Cardiac fibroblast (primary cell): ENCODE data around the gene FXR2.
A peak's percentile ranks its signal among the peaks of the same experiment; 100 is the strongest.

Source experiments
- DNase-seq, 2 donors: peaks; one replicate each; pipeline versions ENCODE4 v3.0.0 to v3.0.0-alpha.2; 2010; ENCODE audit warnings: low read depth in 2 of 2
- H3K4me3 ChIP-seq, 2 donors: replicated peaks in 1 of 2; 1 replicate in 1 of 2; 2 replicates in 1 of 2; pipeline ENCODE4 v1.5.1; 2011; ENCODE audit warnings: low read depth in 2 of 2, low read length in 2 of 2, mild to moderate bottlenecking in 2 of 2, moderate library complexity in 1 of 2
- TF ChIP-seq, protein P1 (sequence below): IDR thresholded peaks from one replicate; pipeline ENCODE4 v1.5.1; 2011; ENCODE audit warnings: low read depth, mild to moderate bottlenecking, low read length, inconsistent platforms

Gene FXR2

DNA sequence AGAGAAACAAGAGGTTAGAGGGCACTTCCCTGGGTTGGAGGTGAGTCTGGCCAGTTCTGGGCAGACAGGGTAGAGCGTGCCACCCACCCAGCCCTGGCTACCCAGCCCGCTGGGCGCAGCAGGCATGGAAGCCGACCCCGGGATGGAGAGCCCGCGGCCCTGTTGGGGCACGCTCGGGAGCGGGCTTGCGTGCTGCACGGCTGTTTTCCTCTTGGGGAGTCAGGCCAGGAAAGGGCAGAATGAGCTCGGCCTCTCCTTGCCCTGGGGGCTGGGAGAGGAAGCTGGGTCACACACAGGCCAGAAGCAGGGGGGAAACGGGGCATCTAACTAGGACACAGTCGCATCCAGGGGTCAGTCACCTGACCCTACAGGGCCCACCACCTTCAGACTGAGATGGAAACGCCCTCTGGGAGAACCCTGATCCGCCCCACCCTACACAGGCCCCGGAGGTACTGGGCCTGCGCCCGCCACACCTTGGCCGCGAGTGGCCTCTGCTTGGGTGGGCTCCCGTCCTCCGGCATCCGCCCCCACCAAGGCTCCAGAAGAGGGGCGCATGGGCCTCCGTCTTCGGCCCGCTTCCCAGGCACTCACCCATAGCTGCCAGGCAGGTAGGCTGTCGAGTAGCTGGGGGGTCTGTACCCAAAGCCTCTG lies 26.0 kb downstream of the FXR2 start:
- H3K4me3 ChIP-seq, result no peak overlapping the region
- TF ChIP-seq, protein P1, sequence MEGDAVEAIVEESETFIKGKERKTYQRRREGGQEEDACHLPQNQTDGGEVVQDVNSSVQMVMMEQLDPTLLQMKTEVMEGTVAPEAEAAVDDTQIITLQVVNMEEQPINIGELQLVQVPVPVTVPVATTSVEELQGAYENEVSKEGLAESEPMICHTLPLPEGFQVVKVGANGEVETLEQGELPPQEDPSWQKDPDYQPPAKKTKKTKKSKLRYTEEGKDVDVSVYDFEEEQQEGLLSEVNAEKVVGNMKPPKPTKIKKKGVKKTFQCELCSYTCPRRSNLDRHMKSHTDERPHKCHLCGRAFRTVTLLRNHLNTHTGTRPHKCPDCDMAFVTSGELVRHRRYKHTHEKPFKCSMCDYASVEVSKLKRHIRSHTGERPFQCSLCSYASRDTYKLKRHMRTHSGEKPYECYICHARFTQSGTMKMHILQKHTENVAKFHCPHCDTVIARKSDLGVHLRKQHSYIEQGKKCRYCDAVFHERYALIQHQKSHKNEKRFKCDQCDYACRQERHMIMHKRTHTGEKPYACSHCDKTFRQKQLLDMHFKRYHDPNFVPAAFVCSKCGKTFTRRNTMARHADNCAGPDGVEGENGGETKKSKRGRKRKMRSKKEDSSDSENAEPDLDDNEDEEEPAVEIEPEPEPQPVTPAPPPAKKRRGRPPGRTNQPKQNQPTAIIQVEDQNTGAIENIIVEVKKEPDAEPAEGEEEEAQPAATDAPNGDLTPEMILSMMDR, result no peak
- no peak for DNase-seq

DNA sequence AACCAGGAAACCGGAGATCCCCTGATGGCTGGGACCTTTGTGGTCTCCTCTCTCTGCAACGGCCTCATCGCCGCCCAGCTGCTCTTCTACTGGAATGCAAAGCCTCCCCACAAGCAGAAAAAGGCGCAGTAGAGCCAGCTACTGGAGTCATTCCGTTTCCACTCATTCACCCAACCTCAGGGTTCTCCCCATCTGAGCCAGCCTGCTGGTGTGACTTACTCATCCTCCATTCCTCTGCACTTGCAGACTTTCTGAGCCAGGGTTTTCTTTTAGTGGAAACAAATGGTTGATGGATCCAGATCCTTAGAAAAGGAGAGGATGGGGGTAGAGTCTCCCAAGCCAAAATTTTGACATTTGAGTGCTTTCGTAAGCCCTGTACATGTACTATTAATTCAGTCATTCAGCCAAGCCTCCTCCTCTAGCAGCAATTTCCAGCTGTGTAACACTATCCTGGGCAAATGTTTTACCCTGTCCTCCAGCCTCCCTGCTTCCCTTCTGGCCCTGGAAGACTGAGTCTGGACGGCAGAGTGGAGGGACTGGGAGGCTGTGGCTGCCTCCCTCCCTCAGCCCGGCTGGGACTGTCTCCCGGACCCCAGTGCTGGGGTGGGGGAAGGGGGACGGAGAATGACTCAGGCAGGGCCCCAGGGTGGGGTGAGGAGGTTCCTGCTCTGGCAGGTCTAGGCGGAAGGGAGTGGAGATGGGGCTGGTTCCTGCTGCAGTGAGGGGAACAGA lies 27.1 kb downstream of the FXR2 start:
- DNase-seq, result peak; percentile 60 to 88
- H3K4me3 ChIP-seq, result peak overlapping the region in 1 of 2 donors; percentile 9
- TF ChIP-seq, protein P1, result peak; percentile 9

- no peak for DNase-seq
- no peak overlapping the region for H3K4me3 ChIP-seq
- TF ChIP-seq, protein P1, result peak; percentile 6
Measured at GRCh38 chr17:7586673-7587419, 27.9 kb downstream of the FXR2 start.

- TF ChIP-seq, protein P1, result no peak
- peak; percentile 98 to 99 for DNase-seq
- peak within 1 kb of the TSS; percentile 69 to 85 for H3K4me3 ChIP-seq
Measured at GRCh38 chr17:7583253-7584109, 31.2 kb downstream of the FXR2 start, which contains the start of gene MPDU1. Gene MPDU1, plus strand, starts transcription at chr17:7583852. Its CDS starts 11 bp downstream, at chr17:7583863.

- H3K4me3 ChIP-seq, result peak overlapping the region; percentile 69 to 85
- DNase-seq, result no peak
- TF ChIP-seq, protein P1, result no peak
Measured at GRCh38 chr17:7582396-7583252, 32.1 kb downstream of the FXR2 start.
